Adrenal gland (tissue), 12 donors: ENCODE results near the gene EBF3. TPM values are rescaled to one million over a fixed set of nuclear protein-coding genes. Genes with fewer than 3 reads are reported as not detected.
"Not testable (repeated sequence)": the region's sequence is repeated elsewhere in the genome, so short reads cannot be mapped to it uniquely, and the experiment has no call there.

ENCODE experiments used
- DNase-seq, 7 donors: peaks; one replicate each; pipeline ENCODE4 v3.0.0-alpha.2; 2019 to 2020
- H3K27ac ChIP-seq, 5 donors: fragments of 200-600 bp; sonication (generic) in 4 of 5; 1 replicate in 3 of 5; 2 replicates in 2 of 5; pipeline versions ENCODE4 v1.5.1 to v1.8.0; 2016 to 2020; ENCODE audit warnings: mild to moderate bottlenecking in 1 of 5
- H3K27me3 ChIP-seq: fragments of 200-600 bp; 2 replicates; pipeline ENCODE4 v1.8.0; 2021
- H3K36me3 ChIP-seq, 2 donors: fragments of 200-600 bp; replicated peaks in 1 of 2; 1 replicate in 1 of 2; 2 replicates in 1 of 2; pipeline versions ENCODE4 v1.5.1 to v1.8.0; 2018 to 2022
- H3K4me1 ChIP-seq, 2 donors: fragments of 200-600 bp; replicated peaks in 1 of 2; 1 replicate in 1 of 2; 2 replicates in 1 of 2; pipeline versions ENCODE4 v1.5.1 to v1.8.0; 2018 to 2021
- H3K4me3 ChIP-seq, 4 donors: fragments of 200-600 bp; sonication (generic) in 3 of 4; one replicate each; pipeline ENCODE4 v1.5.1; 2016 to 2018
- H3K9me3 ChIP-seq, 3 donors: fragments of 200-600 bp; sonication (generic) in 1 of 3; replicated peaks in 1 of 3; 1 replicate in 2 of 3; 2 replicates in 1 of 3; pipeline versions ENCODE4 v1.5.1 to v1.8.0; 2016 to 2021
- CTCF ChIP-seq, 6 experiments: fragments of 450-650 bp in 4 of 6; fragments of 200-600 bp in 2 of 6; sonication (generic) in 1 of 6; IDR thresholded peaks; 1 replicate in 5 of 6; 2 replicates in 1 of 6; pipeline versions ENCODE4 v1.5.1 to v1.8.0; 2016 to 2021; ENCODE audit warnings: antibody characterized with exemption in 6 of 6, mild to moderate bottlenecking in 2 of 6, moderate library complexity in 1 of 6
- POLR2A ChIP-seq, 2 donors: fragments of 450-650 bp; IDR thresholded peaks; one replicate each; pipeline ENCODE4 v1.6.1; 2017; ENCODE audit warnings: antibody characterized with exemption in 2 of 2, mild to moderate bottlenecking in 2 of 2, moderate library complexity in 1 of 2
- WGBS, 4 donors: extraction: QIAGEN DNeasy Blood & Tissue Kit in 2 of 4; methylation state at CpG; one replicate each; pipeline versions ENCODE4 v1.1.5 to v1.1.7; 2013 to 2017; 5-methylcytosine and 5-hydroxymethylcytosine counted together
- intact Hi-C, 2 donors: fragments of 100-400 bp; cut with DNase I; formaldehyde crosslinking; loops; one replicate each; pipeline versions ENCODE4 v1.14.1 to v1.15.0; 2022 to 2023
- polyA plus RNA-seq, 3 donors: library from polyadenylated mRNA; stranded (reverse); fragments of 200-250 nt in 2 of 3; fragments of 350-450 nt in 1 of 3; fragmentation: Illumina TruSeq in 1 of 3; extraction: RNeasy Lipid Tissue Mini Kit (QIAGEN cat#74804) in 1 of 3; gene quantifications; one replicate each; pipeline ENCODE4 v1.2.3, GENCODE V29; 2013 to 2014
- total RNA-seq, 9 donors: library from RNA; depleted of rRNA in 4 of 9; stranded (reverse); fragments of >200 nt in 4 of 9; fragments of 120-200 nt in 1 of 9; fragmentation: NEBNext Ultra II Directional in 1 of 9; extraction: Animal tissue kit (Norgen Biotek cat#: 25700) in 1 of 9; gene quantifications; one replicate each; pipeline versions ENCODE4 v1.1.0 to v1.2.4, GENCODE V29; 2013 to 2023
- donor health status: healthy with polysubstance abuse.
- donor health status: Bipolar disorder and iron deficiency.
- donor health status: DM: yes; HTN: yes; CAD: no.
- donor health status: DM: no; HTN: no; CAD: no.
- donor health status: DM: no; HTN: no; CAD: no.
- donor health status: DM: yes; HTN: yes; CAD: no.

EBF3 gene
- total and polyA plus RNA-seq, 12 donors = 0.12 to 2.2 (median 0.53) TPM; not detected in 1

DNA sequence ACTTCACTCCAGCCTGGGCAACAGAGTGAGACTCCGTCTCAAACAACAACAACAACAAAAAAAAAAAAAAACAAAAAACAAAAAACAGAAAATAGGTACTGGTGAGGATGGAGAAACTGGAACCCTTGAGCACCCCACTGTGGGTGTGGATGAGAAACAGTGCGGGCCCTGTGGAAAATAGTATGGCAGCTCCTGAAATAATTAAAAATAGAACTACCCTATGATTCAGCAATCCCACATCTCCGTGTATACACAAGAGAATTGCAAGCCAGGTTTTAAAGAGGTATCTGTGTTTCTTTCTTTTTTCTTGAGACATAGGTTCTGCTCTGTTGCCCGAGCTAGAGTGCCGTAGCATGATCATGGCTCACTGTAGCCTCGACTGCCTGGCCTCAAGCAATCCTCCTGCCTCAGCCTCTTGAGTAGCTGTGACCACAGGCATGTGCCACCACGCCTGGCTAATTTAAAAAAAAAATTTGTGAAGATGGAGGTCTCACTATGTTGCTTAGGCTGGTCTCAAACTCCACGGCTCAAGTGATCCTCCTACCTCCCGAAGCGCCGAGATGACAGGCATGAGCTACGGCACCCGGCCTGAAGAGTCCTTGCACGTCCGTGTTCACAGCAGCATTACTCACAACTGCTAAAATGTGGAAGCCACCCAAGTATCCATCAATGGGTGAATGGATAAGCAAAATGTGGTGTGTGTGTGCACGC, 39.5 kb downstream of the EBF3 start:
- DNase-seq = no peak
- intact Hi-C loops = no loop called here
- H3K27me3 ChIP-seq = no peaks in the 10 kb centered on the region

GRCh38 chr10:129922598-129923123, 41.4 kb downstream of the EBF3 start:
- Histone ChIP-seq H3K4me3 (no peak overlapping the region), H3K27ac (no peak overlapping the region), H3K27me3 (no peaks in the 10 kb centered on the region), H3K36me3 (no peaks in the 10 kb centered on the region), H3K4me1 (no peaks in the 10 kb centered on the region), H3K9me3 (no peaks in the 10 kb centered on the region)
- DNase-seq = no peak
- 85 to 95% (median 88%) methylated on average over 7 to 18 of the region's 18 CpGs for WGBS, 4 donors
- intact Hi-C loops = no loop called here
- TF ChIP-seq POLR2A (IDR thresholded peaks at IDR 0.05) (no peak), CTCF (IDR thresholded peaks at IDR 0.05) (no peak)

More for the DNA sequence above, 39.5 kb downstream of the EBF3 start:
- Histone ChIP-seq H3K27ac (no peak overlapping the region), H3K9me3 (no peaks in the 10 kb centered on the region), H3K36me3 (no peaks in the 10 kb centered on the region), H3K4me1 (no peaks in the 10 kb centered on the region), H3K4me3 (no peak overlapping the region)
- TF ChIP-seq POLR2A (IDR thresholded peaks at IDR 0.05) = no peak
- 76 to 88% (median 85%) methylated on average over 16 of the region's 16 CpGs for WGBS, 4 donors

- no peaks in the 10 kb centered on the region for H3K36me3 ChIP-seq
- WGBS, 4 donors = 83 to 88% (median 87%) methylated on average over 6 to 16 of the region's 16 CpGs
- no peak overlapping the region for H3K27ac ChIP-seq
- H3K9me3 ChIP-seq = no peaks in the 10 kb centered on the region
- H3K27me3 ChIP-seq = no peaks in the 10 kb centered on the region
- DNase-seq = no peak
- TF ChIP-seq CTCF (IDR thresholded peaks at IDR 0.05) (no peak), POLR2A (IDR thresholded peaks at IDR 0.05) (no peak)
- intact Hi-C loops = no loop called here
- H3K4me1 ChIP-seq = no peaks in the 10 kb centered on the region
- H3K4me3 ChIP-seq = no peak overlapping the region
Measured at GRCh38 chr10:129921801-129922597, 42.1 kb downstream of the EBF3 start.

DNA sequence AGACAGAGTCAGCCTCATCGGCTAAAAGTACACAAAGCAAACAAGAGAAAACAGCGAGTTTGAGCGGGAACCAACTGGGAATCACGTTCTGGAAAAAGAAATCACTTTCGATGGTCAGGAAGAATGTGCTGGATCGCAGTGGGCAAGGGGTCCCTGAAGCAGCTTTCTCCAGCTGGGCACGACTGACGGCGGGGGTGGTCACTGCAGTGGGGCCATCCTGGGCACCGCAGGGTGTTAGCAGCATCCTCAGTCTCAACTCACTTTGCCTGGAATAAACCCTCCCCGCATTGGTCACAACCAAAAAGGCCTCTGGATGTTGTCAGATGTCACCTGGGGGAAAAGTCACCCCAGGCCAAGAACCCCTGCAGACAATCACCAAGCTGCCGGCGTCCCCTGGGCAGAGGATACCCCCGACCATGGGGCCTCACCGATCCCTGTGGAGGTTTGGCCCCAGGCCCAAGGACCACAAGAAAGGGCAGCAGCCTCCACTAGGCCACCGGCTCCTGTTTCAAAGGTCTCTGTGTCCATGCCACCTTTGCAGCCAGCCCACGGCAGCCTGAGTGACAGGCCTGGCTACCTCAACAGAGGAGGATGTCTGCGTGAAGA, 42.9 kb downstream of the EBF3 start:
- no peaks in the 10 kb centered on the region for H3K4me1 ChIP-seq
- H3K4me3 ChIP-seq = no peak overlapping the region
- H3K36me3 ChIP-seq = no peaks in the 10 kb centered on the region
- H3K27ac ChIP-seq = no peak overlapping the region
- intact Hi-C loops = no loop called here
- no peak for TF ChIP-seq POLR2A (IDR thresholded peaks at IDR 0.05)
- no peak for TF ChIP-seq CTCF (IDR thresholded peaks at IDR 0.05)
- WGBS, 4 donors = 79 to 85% (median 83%) methylated on average over 17 to 18 of the region's 18 CpGs
- no peaks in the 10 kb centered on the region for H3K27me3 ChIP-seq
- no peak for DNase-seq
- H3K9me3 ChIP-seq = no peaks in the 10 kb centered on the region

DNA sequence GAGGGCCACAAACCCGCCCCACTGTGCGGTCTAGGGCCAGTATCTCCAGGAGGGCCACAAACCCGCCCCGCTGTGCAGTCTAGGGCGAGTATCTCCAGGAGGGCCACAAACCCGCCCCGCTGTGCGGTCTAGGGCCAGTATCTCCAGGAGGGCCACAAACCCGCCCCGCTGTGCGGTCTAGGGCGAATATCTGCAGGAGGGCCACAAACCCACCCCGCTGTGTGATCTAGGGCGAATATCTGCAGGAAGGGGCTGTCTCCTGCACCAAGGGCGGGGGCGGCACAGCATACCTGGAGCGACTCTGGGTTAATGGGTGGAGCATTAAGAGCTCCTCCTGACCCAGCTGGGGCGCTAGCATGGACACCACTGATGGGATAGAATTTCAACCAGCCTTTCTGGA, 43.9 kb downstream of the EBF3 start:
- intact Hi-C loops, H3K9me3 ChIP-seq, H3K4me1 ChIP-seq, DNase-seq, H3K27me3 ChIP-seq, H3K36me3 ChIP-seq, H3K27ac ChIP-seq, H3K4me3 ChIP-seq: not testable (repeated sequence)
- 90 to 95% (median 93%) methylated on average over 5 to 16 of the region's 18 CpGs for WGBS, 4 donors
